ENCODE results near the gene CD93.

Gene CD93

DNA sequence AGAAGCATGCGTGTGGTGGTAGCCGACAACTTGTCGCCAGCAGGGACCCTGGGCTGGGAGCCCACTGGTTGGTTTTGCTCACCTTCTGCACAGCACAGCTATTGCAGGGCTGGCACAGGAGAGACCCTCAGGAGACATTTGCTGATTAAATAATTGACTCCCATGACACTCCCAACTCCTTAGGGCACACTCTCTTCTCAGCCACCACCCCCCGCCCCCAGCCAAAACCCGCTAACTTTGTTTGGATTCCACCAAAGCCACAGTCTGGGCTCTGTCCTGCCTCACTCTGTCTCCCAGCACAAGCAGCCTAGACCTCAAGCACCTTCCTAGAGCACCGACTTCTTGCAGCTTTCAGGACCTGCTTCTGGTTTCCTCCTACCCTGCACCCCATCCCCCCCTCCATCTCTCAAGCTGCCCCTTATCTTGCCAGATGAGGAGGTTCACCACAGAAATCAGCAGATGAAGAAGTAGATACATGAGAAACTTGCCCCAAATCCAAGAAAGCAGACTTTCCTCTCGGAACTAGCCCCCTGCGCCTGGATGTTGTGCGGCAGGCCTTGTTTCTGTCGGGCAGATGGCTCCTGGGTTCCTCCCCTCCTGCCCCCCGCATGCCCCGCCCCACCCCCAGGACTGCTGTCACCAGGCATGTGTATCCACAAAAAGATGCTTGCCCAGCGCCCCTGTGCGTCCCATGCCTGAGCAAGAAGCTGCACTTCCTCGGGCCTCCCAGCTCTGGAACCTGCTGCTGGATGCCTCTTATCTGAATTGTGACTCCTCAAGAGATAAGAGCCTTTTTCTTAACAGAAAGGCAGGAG is 35.0 kb upstream of the CD93 start:
- no peak for DNase-seq (ENCODE audit: low read depth in 2 of 3, low spot score in 2 of 3)

DNA sequence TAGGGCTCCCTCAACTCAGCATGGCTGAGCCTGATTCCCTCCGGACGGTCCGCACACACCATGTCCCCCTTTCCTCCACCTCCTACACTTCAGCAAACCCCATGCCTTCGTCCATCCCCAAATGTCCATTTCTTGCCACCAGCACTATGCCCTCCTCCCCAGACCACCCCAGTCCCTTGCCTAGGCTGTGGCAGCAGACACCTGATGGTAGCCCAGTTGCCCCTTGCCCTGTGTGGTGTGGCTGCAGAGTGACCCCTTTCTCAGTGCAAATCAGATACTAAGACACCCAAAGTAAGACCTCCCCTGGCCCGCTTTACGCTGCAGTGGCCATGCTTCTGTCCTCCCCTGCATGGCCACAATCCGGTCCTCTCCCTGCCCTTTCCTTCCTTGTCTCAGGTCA is 34.1 kb upstream of the CD93 start:
- no peak for DNase-seq (ENCODE audit: low read depth in 2 of 3, low spot score in 2 of 3)

DNA sequence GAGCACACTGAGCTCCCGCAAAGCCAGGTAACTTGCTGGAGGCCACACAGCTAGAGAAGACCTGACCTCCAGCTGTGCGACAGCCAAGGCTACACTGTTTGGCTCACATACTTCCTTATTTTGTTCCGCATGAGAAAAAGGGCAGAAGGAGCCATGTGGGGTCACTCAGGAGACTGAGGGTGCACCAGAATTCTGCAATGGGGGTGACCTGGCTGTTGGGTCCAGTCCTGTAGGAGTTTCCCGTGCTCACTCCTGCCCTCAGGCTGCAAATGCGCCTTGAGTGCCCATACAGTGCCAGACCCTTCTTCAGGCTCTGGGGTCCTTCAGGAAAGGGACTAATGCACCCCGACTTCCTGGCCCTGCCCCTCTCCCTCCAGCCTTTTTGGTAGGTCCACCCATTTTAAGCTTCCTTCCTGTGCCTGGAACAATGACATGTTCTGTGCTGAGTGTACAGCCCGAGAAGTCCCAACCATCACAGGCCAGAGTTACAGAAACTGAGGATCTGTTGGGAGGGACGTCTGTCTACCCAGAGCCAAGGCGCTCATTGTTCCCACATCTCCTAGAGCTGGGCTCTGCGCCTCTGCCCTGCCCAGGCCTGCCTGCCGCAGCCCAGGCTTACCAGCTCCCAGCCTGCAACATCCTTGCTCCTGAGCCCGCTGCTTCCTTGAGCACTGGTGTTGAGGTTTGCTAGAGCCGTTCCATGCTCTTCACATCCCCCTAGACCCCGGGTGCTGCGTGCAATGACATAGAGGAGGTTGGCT is 33.5 kb upstream of the CD93 start:
- DNase-seq (ENCODE audit: low read depth in 2 of 3, low spot score in 2 of 3), result no peak

DNA sequence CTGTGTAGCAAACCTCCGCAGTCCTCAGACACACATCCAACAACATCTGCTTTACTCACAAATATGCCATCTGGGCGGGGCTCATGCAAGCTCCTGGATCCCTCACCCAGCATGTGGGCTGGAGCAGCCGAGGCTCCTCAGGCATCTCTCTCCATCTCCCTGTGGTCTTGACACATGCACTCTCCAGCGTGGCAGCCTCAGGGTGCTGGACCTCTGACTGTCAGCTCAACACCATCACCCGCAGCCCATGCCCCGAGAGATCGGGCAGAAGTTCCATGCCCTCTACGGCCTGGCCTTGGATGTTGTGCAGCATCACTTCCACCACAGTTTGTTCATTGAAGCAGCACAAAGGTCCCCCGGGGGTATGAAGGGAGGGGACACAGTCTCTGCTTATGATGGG is 32.6 kb upstream of the CD93 start:
- no peak for DNase-seq (ENCODE audit: low read depth in 2 of 3, low spot score in 2 of 3)

DNA sequence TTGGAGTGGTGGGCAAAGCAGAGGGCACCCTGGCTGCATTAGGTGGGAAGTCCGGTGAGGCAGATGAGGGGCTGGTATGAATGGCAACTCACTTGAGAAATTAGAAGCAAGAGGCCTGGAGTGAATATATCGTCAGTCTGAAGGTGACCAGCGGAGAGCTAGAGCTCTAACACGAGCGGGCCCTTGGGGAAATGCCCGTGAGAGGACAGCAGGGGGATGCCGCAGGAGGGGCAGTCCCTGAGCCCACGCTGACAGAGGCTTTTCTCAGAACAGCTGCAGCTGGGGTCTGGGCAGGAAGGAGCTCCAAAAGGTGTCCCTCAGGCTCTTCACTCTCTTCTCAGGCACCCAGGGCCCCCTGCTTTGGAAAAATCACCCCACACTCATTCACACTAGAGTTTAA is 32.0 kb upstream of the CD93 start:
- DNase-seq (ENCODE audit: low read depth in 2 of 3, low spot score in 2 of 3), result no peak

DNA sequence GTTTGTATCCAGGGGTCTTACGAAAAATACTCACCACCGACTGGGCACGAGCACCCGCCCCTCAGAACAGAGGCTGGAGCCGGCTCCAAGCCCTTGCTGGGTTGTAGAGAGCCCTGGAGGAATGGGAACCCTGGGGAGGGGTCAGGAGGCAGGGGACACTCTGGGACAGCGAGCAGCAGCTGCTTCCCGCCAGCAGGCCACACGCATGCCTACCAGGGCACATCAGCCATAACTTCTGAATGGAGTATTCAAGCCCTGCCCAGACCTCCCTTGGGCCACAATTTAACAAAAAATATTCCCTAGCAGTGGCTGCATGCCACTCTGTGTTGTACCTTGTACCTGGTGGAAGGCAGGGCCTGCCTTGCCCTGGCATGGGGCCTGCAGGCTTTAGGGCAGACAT is 31.6 kb upstream of the CD93 start:
- DNase-seq (ENCODE audit: low read depth in 2 of 3, low spot score in 2 of 3), result no peak

DNA sequence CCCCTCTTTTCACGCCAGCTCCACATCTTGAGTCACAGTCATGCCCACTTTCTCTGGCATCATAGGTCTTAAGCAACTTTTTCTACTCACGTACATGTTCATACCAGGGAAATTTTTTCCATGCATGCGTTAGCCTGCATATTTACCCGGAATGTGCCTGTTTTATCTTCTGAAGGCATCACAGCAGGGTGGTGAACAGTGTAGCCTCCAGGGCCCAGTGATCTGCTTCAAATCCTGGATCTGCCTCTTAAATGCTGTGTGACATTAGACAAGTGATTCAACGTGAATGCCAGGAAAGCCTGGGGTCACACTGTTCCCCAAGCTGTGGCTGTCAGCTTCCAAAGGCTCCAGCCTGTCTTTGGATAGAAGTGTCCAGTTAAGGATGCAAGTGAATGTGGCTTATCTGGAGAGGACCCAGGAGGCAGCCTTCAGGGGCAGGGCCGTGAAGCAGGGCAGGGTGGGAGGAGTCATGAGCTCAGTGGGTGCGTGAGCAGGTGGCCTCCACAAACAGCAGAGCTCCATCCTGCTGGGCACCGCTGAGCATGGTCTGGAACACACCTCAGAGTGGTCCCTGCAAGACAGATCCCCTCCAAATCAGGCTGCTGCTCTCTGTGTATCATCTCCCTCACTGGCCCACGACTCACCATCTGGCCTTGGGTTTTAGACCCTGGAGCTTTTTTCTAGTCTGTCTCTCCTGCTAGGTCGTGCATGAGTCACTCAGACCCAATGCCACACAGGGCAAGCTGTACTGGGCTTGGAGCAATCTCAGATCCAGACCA is 30.4 kb upstream of the CD93 start:
- no peak for DNase-seq (ENCODE audit: low read depth in 2 of 3, low spot score in 2 of 3)

DNA sequence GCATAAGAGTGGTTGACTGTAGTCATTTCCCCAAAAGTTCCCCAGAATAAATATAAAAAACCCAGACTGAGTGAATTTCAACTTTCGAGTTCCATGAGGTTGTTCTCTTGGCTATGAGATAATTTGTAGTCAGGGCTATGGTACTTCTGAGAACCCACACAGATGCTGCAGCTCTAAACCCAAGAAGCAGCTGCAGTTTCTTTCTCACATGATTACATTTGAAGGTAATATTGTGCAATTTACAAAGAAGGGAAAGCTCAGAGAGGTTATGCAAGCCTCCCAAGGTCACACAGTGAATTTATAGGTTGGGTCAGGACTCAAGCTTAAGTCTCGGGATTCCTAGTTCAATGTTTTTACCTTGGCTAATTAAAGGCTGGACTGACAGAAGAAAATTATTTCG is 29.7 kb upstream of the CD93 start:
- no peak for DNase-seq (ENCODE audit: low read depth in 2 of 3, low spot score in 2 of 3)

DNA sequence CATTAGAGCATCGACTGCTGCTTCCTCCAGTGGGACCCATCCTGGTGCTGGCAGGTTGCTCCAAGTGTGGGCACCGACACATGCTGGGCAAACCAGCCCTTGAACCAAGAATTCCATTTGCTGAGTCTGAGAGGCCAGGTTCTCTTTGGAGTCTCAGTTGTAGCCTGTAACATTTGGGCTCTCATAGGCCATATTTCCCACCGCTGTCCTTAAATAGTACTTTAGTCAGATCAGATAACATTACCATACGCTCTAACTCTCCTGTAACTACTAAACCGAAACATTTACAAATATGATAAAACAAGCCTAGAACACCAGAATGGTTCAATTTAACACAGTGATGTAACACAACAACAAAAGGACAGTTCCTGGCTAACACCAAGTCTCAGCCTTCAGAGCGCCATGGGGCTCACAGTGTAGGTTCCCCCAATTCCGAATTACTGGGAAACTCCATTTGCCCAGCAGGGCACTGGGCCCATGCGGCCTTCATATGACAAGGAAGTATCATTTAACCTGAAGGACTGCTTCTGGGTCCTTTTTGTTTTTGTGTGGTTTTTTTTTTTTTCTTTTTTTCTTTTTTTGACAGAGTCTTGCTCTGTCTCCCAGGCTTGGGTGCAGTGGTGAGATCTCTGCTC is 28.4 kb upstream of the CD93 start:
- no peak for DNase-seq (ENCODE audit: low read depth in 2 of 3, low spot score in 2 of 3)

DNA sequence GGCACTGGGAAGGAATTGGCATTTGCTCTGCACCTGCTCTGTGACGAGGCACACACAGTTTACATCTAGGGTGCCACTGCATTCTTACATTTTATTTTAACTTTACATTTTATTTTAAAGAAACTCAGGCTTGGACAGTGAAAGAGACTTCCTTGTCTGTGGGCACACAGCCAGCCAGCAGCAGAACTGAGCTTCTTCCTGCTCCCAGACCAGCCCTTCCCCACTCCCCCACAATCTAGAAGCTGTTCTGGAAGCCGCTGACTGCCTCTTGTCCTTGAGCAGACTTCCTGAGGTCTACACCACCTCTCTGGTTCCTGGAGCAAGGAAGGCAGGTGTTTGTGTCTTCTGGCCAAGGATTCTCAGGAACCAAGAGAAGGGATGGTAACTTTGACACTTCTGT is 27.9 kb upstream of the CD93 start:
- no peak for DNase-seq (ENCODE audit: low read depth in 2 of 3, low spot score in 2 of 3)

DNA sequence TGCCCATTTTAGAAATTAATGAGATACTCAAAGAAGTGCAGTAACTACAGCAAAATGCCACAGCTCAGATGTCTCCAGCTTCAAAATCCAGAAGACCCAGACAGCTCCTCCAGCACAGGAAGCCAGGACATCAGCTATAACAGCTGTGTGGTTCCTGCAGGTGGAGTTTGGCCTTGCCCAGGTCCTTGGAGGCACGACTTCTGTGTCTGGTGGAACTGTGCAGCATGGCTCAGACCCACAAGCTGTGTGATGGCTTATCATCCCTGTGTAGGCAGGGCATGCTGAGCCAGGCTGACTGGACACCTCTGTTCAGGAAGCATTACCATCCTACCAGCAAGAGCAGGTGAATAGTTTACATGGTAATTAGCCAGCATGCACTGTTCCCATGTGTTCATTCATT is 26.5 kb upstream of the CD93 start:
- DNase-seq (ENCODE audit: low read depth in 2 of 3, low spot score in 2 of 3), result no peak

DNA sequence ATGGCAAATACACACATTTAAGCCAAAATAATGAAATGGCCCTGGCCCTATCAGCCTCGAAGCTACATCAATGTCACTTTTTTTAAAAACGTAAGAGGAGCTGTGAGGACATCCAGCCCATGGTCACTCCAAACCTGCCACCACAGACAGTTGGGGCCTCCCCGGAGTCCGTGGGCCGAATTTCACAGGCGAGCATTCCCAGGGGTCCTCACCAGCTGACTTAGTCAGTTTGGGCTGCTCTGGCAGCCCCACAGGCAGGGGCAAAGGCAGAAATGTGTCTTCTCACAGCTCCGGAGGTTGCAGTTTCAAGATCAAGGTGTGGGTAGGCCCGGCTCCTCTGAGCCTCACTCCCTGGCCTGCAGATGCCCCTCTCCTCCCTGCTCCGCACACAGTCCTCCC is 25.8 kb upstream of the CD93 start:
- DNase-seq (ENCODE audit: low read depth in 2 of 3, low spot score in 2 of 3), result no peak

DNA sequence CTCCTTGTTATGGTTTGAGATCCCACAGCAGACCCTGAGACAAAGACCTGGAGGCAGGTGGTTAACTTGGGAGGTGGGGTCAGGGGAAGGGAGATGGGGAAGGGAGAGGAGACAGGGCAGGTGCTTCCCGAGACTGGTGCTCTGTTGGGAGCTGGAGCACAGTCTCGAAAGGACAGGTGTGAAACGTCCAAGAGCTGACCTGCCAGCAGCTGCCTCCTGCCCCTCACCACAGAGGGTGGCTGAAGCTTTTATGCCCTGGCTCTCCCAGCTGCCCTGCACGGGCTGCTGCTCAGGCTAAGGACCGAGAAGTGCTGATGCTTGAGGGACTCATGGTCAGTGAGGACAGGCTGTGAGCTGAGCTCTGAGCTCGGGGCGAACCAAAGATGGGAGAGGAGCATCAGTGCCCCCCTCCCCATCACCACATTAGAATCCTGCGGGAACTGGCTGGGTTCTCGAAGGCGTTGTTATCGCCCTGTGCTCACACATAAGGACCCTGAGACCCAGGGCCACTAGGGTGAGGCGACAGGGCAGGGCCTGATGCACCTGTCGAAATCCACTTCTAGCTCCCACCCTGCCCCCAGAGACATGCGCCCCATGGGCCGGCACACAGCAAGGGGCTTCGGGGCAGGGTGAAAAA is 25.3 kb upstream of the CD93 start:
- DNase-seq (ENCODE audit: low read depth in 2 of 3, low spot score in 2 of 3), result no peak

DNA sequence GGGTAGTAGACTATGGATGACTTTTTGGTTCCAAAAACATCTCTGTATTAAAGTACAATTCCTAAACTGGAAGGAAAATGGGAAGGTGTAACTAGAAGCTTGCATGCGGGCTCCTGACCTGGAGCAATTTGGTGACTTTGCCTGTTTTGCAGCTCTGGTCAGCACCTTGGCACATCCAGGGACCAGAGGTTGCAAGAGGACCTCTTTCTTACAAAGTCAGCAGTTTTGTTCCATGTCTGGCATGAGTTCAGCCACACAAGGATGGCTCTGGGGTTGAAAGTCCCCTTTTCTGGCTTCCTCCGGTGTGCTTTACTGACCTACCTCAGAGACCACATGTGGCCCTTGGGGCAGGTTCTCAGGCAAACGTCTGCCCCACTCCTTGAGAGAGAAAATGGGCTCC is 22.7 kb upstream of the CD93 start:
- DNase-seq (ENCODE audit: low read depth in 2 of 3, low spot score in 2 of 3), result no peak

DNA sequence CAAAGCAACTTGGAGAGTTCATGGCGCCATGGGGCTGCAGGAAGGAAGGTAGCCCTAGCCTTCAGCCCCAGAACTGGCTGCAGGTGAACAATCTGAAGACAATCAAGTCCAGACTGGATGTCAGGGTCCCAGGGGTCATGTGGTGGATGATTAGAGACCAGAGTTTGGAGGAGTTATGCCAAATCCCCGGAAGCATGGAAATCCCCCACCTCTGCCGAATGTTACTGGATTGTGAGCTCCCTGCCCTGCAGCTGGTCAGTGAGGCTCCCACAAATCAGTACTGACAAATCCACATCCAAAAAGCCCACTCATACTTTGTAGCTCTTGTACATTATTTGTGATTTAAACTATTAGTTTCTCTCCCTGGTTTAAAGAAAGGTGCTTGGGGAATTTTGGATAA is 21.3 kb upstream of the CD93 start:
- DNase-seq (ENCODE audit: low read depth in 2 of 3, low spot score in 2 of 3), result no peak

DNA sequence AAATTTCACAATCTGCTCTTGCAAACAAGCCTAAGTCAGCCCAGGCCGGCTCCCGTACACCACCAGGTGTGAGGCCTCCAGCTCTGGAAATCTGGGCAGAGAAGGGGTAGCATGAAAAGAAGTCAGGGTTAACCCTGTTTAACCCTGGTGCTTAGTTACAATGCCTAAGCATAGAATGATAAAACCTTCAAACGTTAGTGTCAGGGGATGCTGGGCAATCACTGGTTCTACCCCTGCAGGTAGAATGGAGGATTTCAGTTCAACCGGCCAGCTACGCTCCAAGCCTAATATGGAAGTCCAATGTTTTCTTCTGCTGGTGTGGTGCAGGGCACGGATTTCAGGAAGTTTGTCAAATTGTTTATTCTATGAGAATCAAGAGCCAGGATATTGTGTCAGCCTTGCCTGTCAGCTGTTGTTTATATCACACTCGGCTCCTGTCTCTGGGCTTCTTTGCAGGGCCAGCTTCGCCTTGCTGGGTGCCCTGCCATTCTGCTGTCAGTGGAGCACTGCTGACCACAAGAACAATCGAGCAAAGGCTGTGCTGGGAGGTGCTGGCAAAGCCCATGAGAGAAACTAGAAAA is 20.2 kb upstream of the CD93 start:
- DNase-seq (ENCODE audit: low read depth in 2 of 3, low spot score in 2 of 3), result no peak

DNA sequence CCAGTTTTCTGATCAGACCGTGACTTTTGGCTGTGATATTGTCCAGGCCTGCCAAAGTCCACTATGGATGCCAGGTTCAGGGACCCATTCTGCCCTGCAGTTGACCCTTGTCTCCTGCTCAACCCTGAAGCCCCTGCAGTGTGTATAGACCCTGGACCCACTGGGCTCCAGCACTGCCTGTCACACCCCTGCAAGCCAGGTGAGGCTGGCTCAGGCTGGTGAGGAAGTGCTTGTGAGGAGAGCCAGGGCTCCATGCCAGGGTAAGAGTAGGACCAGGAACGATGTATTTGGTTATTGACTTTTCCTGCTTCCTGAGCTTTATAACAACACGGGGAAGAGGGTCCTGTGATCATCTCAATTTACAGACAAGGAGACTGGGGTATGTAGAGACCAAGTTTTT is 19.1 kb upstream of the CD93 start:
- DNase-seq (ENCODE audit: low read depth in 2 of 3, low spot score in 2 of 3), result no peak

DNA sequence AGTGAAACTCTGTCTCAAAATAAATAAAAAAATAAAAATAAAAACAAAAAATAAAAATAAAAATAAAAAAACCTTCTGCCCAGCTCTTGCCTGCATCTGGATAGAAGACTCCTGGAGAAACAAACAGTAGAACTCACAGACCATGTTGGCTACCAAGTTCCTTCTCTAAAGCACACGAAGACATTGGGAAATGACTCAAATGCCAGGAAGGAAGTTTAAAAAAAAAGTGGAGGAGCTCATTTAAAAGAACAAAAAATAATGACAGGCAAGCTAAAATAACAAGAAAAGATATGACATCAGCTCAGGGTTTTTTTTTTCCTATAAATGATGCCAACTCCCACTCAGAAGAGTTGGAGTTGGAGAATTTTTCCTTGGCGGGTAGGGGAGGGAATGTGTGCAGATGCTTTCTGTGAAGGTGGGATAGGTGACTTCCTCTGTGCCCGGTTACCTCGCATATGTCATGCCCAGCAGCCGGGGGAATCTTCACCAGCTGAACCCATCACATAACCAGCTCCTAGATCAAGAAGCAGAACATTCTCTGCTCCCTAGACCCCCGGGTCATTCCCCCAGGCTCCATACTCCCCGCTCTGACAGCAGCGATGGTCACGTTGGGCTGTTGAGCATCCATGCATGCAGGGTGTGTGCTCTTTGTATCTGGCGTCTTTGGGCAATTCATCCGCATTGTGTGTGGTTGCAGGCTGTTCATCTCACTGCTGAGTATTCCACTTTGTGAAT is 17.3 kb upstream of the CD93 start:
- no peak for DNase-seq (ENCODE audit: low read depth in 2 of 3, low spot score in 2 of 3)

DNA sequence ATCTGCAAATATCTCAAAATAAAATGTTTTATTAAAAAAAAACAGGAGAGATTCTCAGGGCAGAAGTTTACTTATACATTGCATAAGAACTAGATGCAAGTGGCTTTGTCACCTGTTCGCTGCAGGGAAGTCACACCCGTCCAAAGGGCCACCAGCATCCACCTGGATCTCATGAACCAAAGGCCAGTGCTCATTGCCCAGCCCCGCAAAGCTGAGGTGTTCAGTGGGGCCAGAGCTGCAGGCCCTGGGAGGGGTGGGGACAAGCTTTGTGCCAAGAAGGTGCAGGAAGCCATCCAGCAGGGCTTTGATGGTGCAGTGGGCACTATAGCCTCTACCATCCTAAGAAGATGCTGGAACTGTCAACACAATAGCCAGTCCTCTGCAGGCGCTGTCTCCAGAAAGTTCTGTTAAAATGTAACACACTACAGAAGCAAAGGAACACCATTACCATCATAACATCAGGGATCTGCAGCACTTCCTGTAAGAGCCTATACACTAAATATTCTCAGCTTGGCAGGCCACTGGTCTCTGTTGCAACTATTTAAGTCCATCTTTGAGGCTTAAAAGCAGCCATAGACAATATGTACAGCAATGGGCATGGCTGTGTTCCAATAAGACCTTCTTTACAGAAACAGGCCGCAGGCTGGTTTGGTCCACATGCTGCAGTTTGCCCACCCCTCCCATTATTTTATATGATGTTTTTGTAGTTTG is 15.7 kb upstream of the CD93 start:
- no peak for DNase-seq (ENCODE audit: low read depth in 2 of 3, low spot score in 2 of 3)

All from activated CD8-positive, alpha-beta memory T cell treated with anti-CD3 and anti-CD28 coated beads for 48 hours (primary cell).